HEK293T (cell line): Measurements from ENCODE around the gene GYPC.
"Not testable (repeated sequence)": the region's sequence is repeated elsewhere in the genome, so short reads cannot be mapped to it uniquely, and the experiment has no call there.

ENCODE experiments used
- CTCF ChIA-PET: fragments of 350-600 bp; formaldehyde crosslinking; extraction: SDS; loops from one replicate; lab custom pipeline; 2021; ENCODE audit warnings: antibody characterized with exemption, inconsistent platforms; lab: Yijun Ruan, JAX
- POLR2A ChIA-PET: fragments of 350-600 bp; formaldehyde crosslinking; extraction: SDS; loops from one replicate; lab custom pipeline; 2020; ENCODE audit warnings: antibody characterized with exemption, inconsistent platforms; lab: Yijun Ruan, JAX
- DNase-seq: peaks from one replicate; pipeline ENCODE4 v3.0.0; 2012; ENCODE audit warnings: mixed read lengths; ENCODE audit errors: extremely low spot score
- ARNT ChIP-seq: fragments of 450-650 bp; IDR thresholded peaks from 2 replicates; pipeline ENCODE4 v1.6.1; 2017; ENCODE audit warnings: mild to moderate bottlenecking
- BHLHE40 ChIP-seq: fragments of 450-650 bp; IDR thresholded peaks from 2 replicates; pipeline ENCODE4 v1.6.1; 2016; ENCODE audit warnings: mild to moderate bottlenecking, moderate library complexity, borderline replicate concordance
- CTBP1 ChIP-seq: fragments of 450-650 bp; IDR thresholded peaks from 2 replicates; pipeline ENCODE4 v1.6.1; 2016; ENCODE audit warnings: borderline replicate concordance
- ELF4 ChIP-seq: fragments of 450-650 bp; IDR thresholded peaks from 2 replicates; pipeline ENCODE4 v1.6.1; 2017; ENCODE audit warnings: antibody characterized with exemption
- FOXA1 ChIP-seq: fragments of 450-650 bp; IDR thresholded peaks from 2 replicates; pipeline ENCODE4 v1.6.1; 2016; ENCODE audit warnings: mild to moderate bottlenecking
- FOXK2 ChIP-seq: fragments of 450-650 bp; IDR thresholded peaks from 2 replicates; pipeline ENCODE4 v1.6.1; 2016; ENCODE audit warnings: mild to moderate bottlenecking
- FOXM1 ChIP-seq: fragments of 450-650 bp; IDR thresholded peaks from 2 replicates; pipeline ENCODE4 v1.6.1; 2017; ENCODE audit warnings: mild to moderate bottlenecking, borderline replicate concordance
- HDGF ChIP-seq: fragments of 450-650 bp; IDR thresholded peaks from 2 replicates; pipeline ENCODE4 v1.6.1; 2017; ENCODE audit warnings: antibody characterized with exemption, borderline replicate concordance
- L3MBTL2 ChIP-seq: fragments of 450-650 bp; conservative IDR thresholded peaks from 2 replicates; pipeline ENCODE4 v1.6.1; 2016; ENCODE audit warnings: mild to moderate bottlenecking
- LEF1 ChIP-seq: fragments of 450-650 bp; IDR thresholded peaks from 2 replicates; pipeline ENCODE4 v1.6.1; 2017; ENCODE audit warnings: mild to moderate bottlenecking, borderline replicate concordance
- NFRKB ChIP-seq: fragments of 450-650 bp; IDR thresholded peaks from 2 replicates; pipeline ENCODE4 v1.6.1; 2016; ENCODE audit warnings: mild to moderate bottlenecking, moderate library complexity
- PKNOX1 ChIP-seq: fragments of 450-650 bp; IDR thresholded peaks from 2 replicates; pipeline ENCODE4 v1.6.1; 2016
- SP1 ChIP-seq: fragments of 450-650 bp; IDR thresholded peaks from 2 replicates; pipeline ENCODE4 v1.6.1; 2017
- SUZ12 ChIP-seq: fragments of 450-650 bp; IDR thresholded peaks from 2 replicates; pipeline ENCODE4 v1.6.1; 2016; ENCODE audit warnings: mild to moderate bottlenecking
- TARDBP ChIP-seq: fragments of 450-650 bp; IDR thresholded peaks from 2 replicates; pipeline ENCODE4 v1.6.1; 2016
- ZNF384 ChIP-seq: fragments of 450-650 bp; IDR thresholded peaks from 2 replicates; pipeline ENCODE4 v1.6.1; 2016

Gene GYPC

DNA sequence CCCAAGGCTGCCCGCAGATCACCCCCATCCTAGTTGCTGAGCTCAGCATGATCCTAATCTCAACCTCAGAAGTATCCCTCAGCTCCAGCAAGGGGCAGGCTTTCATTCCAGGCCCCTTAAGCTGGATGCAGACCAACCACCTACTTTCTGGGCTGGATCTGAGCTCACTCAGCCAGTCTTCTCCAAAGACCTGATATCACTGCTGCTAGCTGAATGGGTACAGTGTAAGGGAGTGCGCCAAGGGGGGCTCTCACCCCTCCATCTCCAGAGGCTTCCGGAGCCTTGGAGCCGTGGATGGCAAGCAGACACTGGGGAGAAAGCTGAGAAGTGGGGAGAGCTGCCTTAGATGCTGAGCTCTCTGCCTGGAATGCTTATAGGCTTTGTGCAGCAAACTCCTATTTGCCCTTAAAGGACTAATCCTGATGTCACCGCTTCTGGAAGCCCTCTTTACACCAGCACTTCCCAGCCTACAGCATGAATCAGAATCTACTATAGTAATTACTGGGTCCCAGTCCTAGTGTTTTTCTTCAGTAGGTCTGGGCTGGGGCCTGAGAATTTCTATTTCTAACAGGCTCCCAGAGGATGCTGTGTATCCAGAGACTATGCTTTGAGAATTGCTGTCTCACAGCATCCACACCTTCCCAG is 31.0 kb downstream of the GYPC start:
- CTCF ChIA-PET, result no interaction called here
- no peak for TF ChIP-seq SUZ12
- TF ChIP-seq FOXM1, result no peak
- no peak for TF ChIP-seq FOXA1
- TF ChIP-seq TARDBP, result no peak
- no peak for TF ChIP-seq ZNF384
- TF ChIP-seq SP1, result no peak
- no peak for TF ChIP-seq PKNOX1
- TF ChIP-seq ARNT, result no peak
- no peak for TF ChIP-seq HDGF
- TF ChIP-seq BHLHE40, result no peak
- TF ChIP-seq L3MBTL2, result no peak
- TF ChIP-seq NFRKB, result no peak
- no peak for TF ChIP-seq LEF1
- TF ChIP-seq FOXK2, result no peak
- no peak for TF ChIP-seq ELF4
- no peak for TF ChIP-seq CTBP1
- POLR2A ChIA-PET, result no interaction called here
- no peak for DNase-seq

GRCh38 chr2:126687503-126687902 is 31.5 kb downstream of the GYPC start:
- CTCF ChIA-PET, result no interaction called here
- POLR2A ChIA-PET, result interaction anchor here (0.7 kb wide), 1 partner anchor 28 kb away, joined by 3 read pairs; no protein-coding TSS in a partner anchor

DNA sequence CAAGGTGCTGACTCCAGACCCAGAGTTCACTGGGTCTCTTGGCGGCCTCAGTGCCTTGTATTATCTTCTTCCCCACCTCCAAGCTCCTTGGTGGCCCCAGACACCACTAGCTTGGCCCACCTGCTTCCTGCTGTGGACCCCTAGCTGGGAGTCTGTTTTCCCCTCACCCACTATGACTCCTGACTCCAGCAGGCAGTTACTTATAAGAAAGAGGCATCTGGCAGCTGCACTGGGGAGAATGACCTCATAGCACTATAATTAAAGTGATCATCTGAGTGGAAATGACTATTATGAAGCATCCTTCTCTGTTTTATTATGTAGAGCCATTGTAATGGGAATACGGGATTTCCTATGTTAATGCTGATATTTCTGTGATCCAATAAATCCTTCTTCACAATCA is 32.6 kb downstream of the GYPC start:
- CTCF ChIA-PET, DNase-seq, POLR2A ChIA-PET: not testable (repeated sequence)

More at GRCh38 chr2:126687503-126687902, 31.5 kb downstream of the GYPC start:
- TF ChIP-seq LEF1, result no peak
- no peak for TF ChIP-seq FOXK2
- TF ChIP-seq FOXM1, result no peak
- no peak for TF ChIP-seq TARDBP
- TF ChIP-seq ZNF384, result no peak
- TF ChIP-seq SP1, result no peak
- TF ChIP-seq HDGF, result no peak
- no peak for TF ChIP-seq FOXA1
- no peak for TF ChIP-seq SUZ12
- no peak for TF ChIP-seq PKNOX1
- TF ChIP-seq NFRKB, result no peak
- no peak for DNase-seq

GRCh38 chr2:126692241-126692640 is 36.3 kb downstream of the GYPC start:
- DNase-seq, POLR2A ChIA-PET, CTCF ChIA-PET: not testable (repeated sequence)

DNA sequence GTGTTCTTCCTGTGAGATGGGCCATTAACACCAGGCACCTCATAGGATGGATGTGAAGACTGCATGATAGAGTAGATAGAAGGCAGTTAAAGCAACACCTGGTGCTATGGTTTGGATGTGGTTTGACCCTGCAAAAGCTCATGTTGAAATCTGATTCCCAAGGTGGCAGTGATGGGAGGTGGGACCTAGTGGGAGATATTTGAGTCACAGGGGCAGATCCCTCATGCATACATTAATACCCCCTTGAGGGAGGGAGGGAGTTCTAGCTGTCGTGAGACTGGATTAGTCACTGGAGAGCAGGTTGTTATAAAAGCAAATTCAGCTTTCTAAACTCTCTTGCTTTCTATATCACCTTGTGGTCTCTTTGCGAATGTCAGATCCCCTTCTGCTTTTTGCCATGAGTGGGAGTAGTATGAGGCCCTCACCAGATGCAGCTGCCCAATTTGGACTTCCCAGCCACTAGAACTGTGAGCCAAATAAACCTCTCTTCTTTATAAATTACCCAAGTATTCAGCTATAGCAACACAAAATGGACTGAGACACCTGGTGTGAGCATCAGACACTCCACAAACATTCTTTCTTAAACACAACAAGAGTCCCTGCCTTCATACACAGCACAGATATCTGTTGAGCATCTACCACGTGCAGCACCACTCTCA is 37.1 kb downstream of the GYPC start:
- DNase-seq, CTCF ChIA-PET: not testable (repeated sequence)

GRCh38 chr2:126696644-126697520 is 40.9 kb downstream of the GYPC start:
- POLR2A ChIA-PET, result no interaction called here
- no peak for TF ChIP-seq NFRKB
- TF ChIP-seq HDGF, result no peak
- no peak for TF ChIP-seq FOXA1
- TF ChIP-seq L3MBTL2, result no peak
- no peak for TF ChIP-seq ARNT
- TF ChIP-seq SP1, result no peak
- no peak for TF ChIP-seq FOXM1
- TF ChIP-seq FOXK2, result no peak
- no peak for TF ChIP-seq SUZ12
- no peak for TF ChIP-seq ELF4
- no peak for TF ChIP-seq CTBP1
- TF ChIP-seq LEF1, result no peak
- no peak for TF ChIP-seq BHLHE40
- no peak for TF ChIP-seq TARDBP
- TF ChIP-seq PKNOX1, result no peak; the same call in 1 of the 2 replicates
- no peak for TF ChIP-seq ZNF384
- no peak for DNase-seq
- CTCF ChIA-PET, result no interaction called here

More for the DNA sequence above, 37.1 kb downstream of the GYPC start:
- POLR2A ChIA-PET, result not testable (repeated sequence)
